NCI-H187 (cell line): ENCODE measurements around the gene OR4X2.
"Not testable (repeated sequence)": the region's sequence is repeated elsewhere in the genome, so short reads cannot be mapped to it uniquely, and the experiment has no call there.

Experiments
- DNase-seq, 2 experiments: peaks; one replicate each; lab custom pipeline; 2025; lab: John Stamatoyannopoulos, UW

OR4X2 gene

GRCh38 chr11:48244804-48245203, at the start of gene OR4X2:
Gene OR4X2 (plus strand): TSS chr11:48245104. CDS start chr11:48245104, 0 bp downstream.
- no peak for DNase-seq

GRCh38 chr11:48207881-48208280, 37.0 kb upstream of the OR4X2 start:
- no peak for DNase-seq

- DNase-seq: no peak
Observed at GRCh38 chr11:48210052-48210451, 34.9 kb upstream of the OR4X2 start.

- no peak for DNase-seq
Observed at GRCh38 chr11:48216510-48216909, 28.4 kb upstream of the OR4X2 start, which contains the start of gene OR4B1. Gene OR4B1 (plus strand): TSS chr11:48216810. CDS start chr11:48216810, 0 bp downstream.

GRCh38 chr11:48228761-48229160, 16.1 kb upstream of the OR4X2 start:
- DNase-seq: no peak

GRCh38 chr11:48230057-48230456, 14.8 kb upstream of the OR4X2 start:
- DNase-seq: not testable (repeated sequence)

GRCh38 chr11:48237727-48238126, 7.2 kb upstream of the OR4X2 start:
- DNase-seq: no peak

GRCh38 chr11:48242501-48242900, 2.4 kb upstream of the OR4X2 start:
- no peak for DNase-seq

- DNase-seq: no peak
Observed at GRCh38 chr11:48248902-48249301, 4.0 kb downstream of the OR4X2 start.

GRCh38 chr11:48261600-48261999, 16.7 kb downstream of the OR4X2 start:
- DNase-seq: no peak

- DNase-seq: no peak
Observed at GRCh38 chr11:48263423-48263911, 18.6 kb downstream of the OR4X2 start, which contains the start of gene OR4X1. Gene OR4X1 (plus strand): TSS chr11:48263861. CDS start chr11:48263861, 0 bp downstream.

GRCh38 chr11:48270621-48271020, 25.7 kb downstream of the OR4X2 start:
- DNase-seq: no peak

- DNase-seq: no peak
Observed at GRCh38 chr11:48272606-48273005, 27.7 kb downstream of the OR4X2 start.
